Measurements from ENCODE around the gene AARSD1. TPM values are rescaled to one million over a fixed set of nuclear protein-coding genes. Genes with fewer than 3 reads are reported as not detected.

The AARSD1 gene
- total RNA-seq, 6 donors from 2014 or later: 10.9 to 70.2 (median 23.6) TPM

- no peak for DNase-seq
- H3K9me3 ChIP-seq: no peaks in the 10 kb centered on the region
- WGBS, 2 donors: 94 to 100% methylated on average over 1 of the region's 1 CpG
- H3K4me3 ChIP-seq: no peak overlapping the region
- H3K36me3 ChIP-seq: peaks cover 2 to 35% (median 27%) of the 10 kb centered on the region in 4 donors
- no peak for TF ChIP-seq CTCF (IDR thresholded peaks at IDR 0.05)
- no peak for TF ChIP-seq POLR2A (IDR thresholded peaks at IDR 0.05)
- TF ChIP-seq POLR2AphosphoS5 (IDR thresholded peaks at IDR 0.05): no peak
- no peak for TF ChIP-seq EP300 (IDR thresholded peaks at IDR 0.05)
- ATAC-seq (ENCODE audit: low FRiP score in 2 of 2): no peak
- peaks cover 0 to 6% (median 4%) of the 10 kb centered on the region in 4 donors for H3K4me1 ChIP-seq
- peak overlapping the region in 1 of 4 donors; percentile 52 for H3K27ac ChIP-seq
- H3K27me3 ChIP-seq: no peaks in the 10 kb centered on the region
Measured at GRCh38 chr17:42946812-42947211, 17.4 kb downstream of the AARSD1 start.

- H3K27me3 ChIP-seq: no peaks in the 10 kb centered on the region
- H3K36me3 ChIP-seq: peaks cover 0 to 9% (median 4%) of the 10 kb centered on the region in 4 donors
- TF ChIP-seq POLR2AphosphoS5 (IDR thresholded peaks at IDR 0.05) (peak in 1 of 2 donors; percentile 72), POLR2A (IDR thresholded peaks at IDR 0.05) (no peak)
- no peak overlapping the region for H3K4me3 ChIP-seq
- WGBS, 2 donors: 33% methylated on average over 3 of the region's 3 CpGs
- DNase-seq: no peak
- peaks cover 0 to 6% (median 4%) of the 10 kb centered on the region in 4 donors for H3K4me1 ChIP-seq
- ATAC-seq (ENCODE audit: low FRiP score in 2 of 2): no peak
- H3K9me3 ChIP-seq: no peaks in the 10 kb centered on the region
- peak overlapping the region in 2 of 4 donors; percentile 53 to 55 for H3K27ac ChIP-seq
Measured at GRCh38 chr17:42944211-42944610, 20.0 kb downstream of the AARSD1 start.

- Histone ChIP-seq H3K36me3 (no peaks in the 10 kb centered on the region), H3K27ac (no peak overlapping the region), H3K27me3 (no peaks in the 10 kb centered on the region), H3K9me3 (no peaks in the 10 kb centered on the region), H3K4me3 (no peak overlapping the region), H3K4me1 (no peaks in the 10 kb centered on the region)
- ATAC-seq (ENCODE audit: low FRiP score in 2 of 2): peak in 1 of 2 donors; percentile 72
- WGBS, 2 donors: 43 to 46% methylated on average over 9 of the region's 9 CpGs
- TF ChIP-seq POLR2AphosphoS5 (IDR thresholded peaks at IDR 0.05) (no peak), POLR2A (IDR thresholded peaks at IDR 0.05) (no peak), EP300 (IDR thresholded peaks at IDR 0.05) (no peak), CTCF (IDR thresholded peaks at IDR 0.05) (peak in 5 of 6 experiments; percentile 17 to 55 (median 38))
- DNase-seq: peak in 1 of 2 donors; percentile 26
Measured at GRCh38 chr17:42937712-42938596, 26.3 kb downstream of the AARSD1 start.

- DNase-seq (no peak), ATAC-seq (ENCODE audit: low FRiP score in 2 of 2) (no peak)
- Histone ChIP-seq H3K36me3 (no peaks in the 10 kb centered on the region), H3K27me3 (no peaks in the 10 kb centered on the region), H3K9me3 (no peaks in the 10 kb centered on the region), H3K4me3 (no peak overlapping the region), H3K4me1 (peaks cover 6 to 16% (median 11%) of the 10 kb centered on the region in 4 donors), H3K27ac (peak overlapping the region in 1 of 4 donors; percentile 83)
- 95 to 100% methylated on average over 1 of the region's 1 CpG for WGBS, 2 donors
- TF ChIP-seq CTCF (IDR thresholded peaks at IDR 0.05) (peak in 1 of 6 experiments; percentile 13), POLR2AphosphoS5 (IDR thresholded peaks at IDR 0.05) (no peak)
Measured at GRCh38 chr17:42929497-42929844, 34.8 kb downstream of the AARSD1 start.

- Histone ChIP-seq H3K27me3 (no peaks in the 10 kb centered on the region), H3K4me3 (no peak overlapping the region), H3K36me3 (no peaks in the 10 kb centered on the region), H3K4me1 (peaks cover 6 to 16% (median 11%) of the 10 kb centered on the region in 4 donors), H3K9me3 (no peaks in the 10 kb centered on the region), H3K27ac (peak overlapping the region; percentile 68 to 83 (median 72))
- TF ChIP-seq POLR2A (IDR thresholded peaks at IDR 0.05) (peak in 1 of 4 donors; percentile 18), CTCF (IDR thresholded peaks at IDR 0.05) (peak; percentile 72 to 86 (median 76)), EP300 (IDR thresholded peaks at IDR 0.05) (no peak), POLR2AphosphoS5 (IDR thresholded peaks at IDR 0.05) (peak; percentile 11 to 27)
- ATAC-seq (ENCODE audit: low FRiP score in 2 of 2) (peak; percentile 91 to 93), DNase-seq (peak in 1 of 2 donors; percentile 70)
- WGBS, 2 donors: 24 to 28% methylated on average over 9 of the region's 9 CpGs
Measured at GRCh38 chr17:42928714-42929496, 35.3 kb downstream of the AARSD1 start.

Measured in upper lobe of left lung (tissue), 6 donors.